Measurements from ENCODE around the gene OR3A3.
"Not testable (repeated sequence)": the region's sequence is repeated elsewhere in the genome, so short reads cannot be mapped to it uniquely, and the experiment has no call there.

- not testable (repeated sequence) for TF ChIP-seq CTCF, POLR2A, POLR2AphosphoS5 (IDR thresholded peaks at IDR 0.05)
These were observed 55.2 kb downstream of the OR3A3 start for GRCh38 chr17:3466355-3466754.

All from gastroesophageal sphincter (tissue), 3 donors.